Measurements from ENCODE around the gene BHLHE23.

BHLHE23 gene

GRCh38 chr20:63013207-63013606 lies 6.4 kb upstream of the BHLHE23 start:
- Histone ChIP-seq H3K4me1 (ENCODE audit: control insufficient read depth, insufficient read depth, low read length) (no peaks in the 10 kb centered on the region), H3K36me3 (ENCODE audit: control insufficient read depth, insufficient read depth, low read length, severe bottlenecking) (no peaks in the 10 kb centered on the region), H3K9me3 (ENCODE audit: control insufficient read depth, low read length) (peaks cover 19% of the 10 kb centered on the region), H3K27me3 (replicated peaks; ENCODE audit: control insufficient read depth, insufficient read depth, low read length) (peaks cover 84% of the 10 kb centered on the region), H3K9ac (ENCODE audit: low read length) (no peak overlapping the region), H3K4me3 (ENCODE audit: low read length) (no peak overlapping the region)
- DNase-seq (ENCODE audit: low read depth), result no peak

GRCh38 chr20:63011798-63012197 lies 5.0 kb upstream of the BHLHE23 start:
- Histone ChIP-seq H3K9me3 (ENCODE audit: control insufficient read depth, low read length) (peaks cover 19% of the 10 kb centered on the region), H3K27me3 (replicated peaks; ENCODE audit: control insufficient read depth, insufficient read depth, low read length) (peaks cover 78% of the 10 kb centered on the region), H3K4me3 (ENCODE audit: low read length) (no peak overlapping the region), H3K4me1 (ENCODE audit: control insufficient read depth, insufficient read depth, low read length) (no peaks in the 10 kb centered on the region), H3K36me3 (ENCODE audit: control insufficient read depth, insufficient read depth, low read length, severe bottlenecking) (no peaks in the 10 kb centered on the region), H3K9ac (ENCODE audit: low read length) (no peak overlapping the region)
- DNase-seq (ENCODE audit: low read depth), result peak; percentile 53

- Histone ChIP-seq H3K9ac (ENCODE audit: low read length) (no peak overlapping the region), H3K36me3 (ENCODE audit: control insufficient read depth, insufficient read depth, low read length, severe bottlenecking) (no peaks in the 10 kb centered on the region), H3K9me3 (ENCODE audit: control insufficient read depth, low read length) (peaks cover 19% of the 10 kb centered on the region), H3K4me3 (ENCODE audit: low read length) (no peak overlapping the region), H3K4me1 (ENCODE audit: control insufficient read depth, insufficient read depth, low read length) (no peaks in the 10 kb centered on the region), H3K27me3 (replicated peaks; ENCODE audit: control insufficient read depth, insufficient read depth, low read length) (peaks cover 67% of the 10 kb centered on the region)
- no peak for DNase-seq (ENCODE audit: low read depth)
These were observed 3.4 kb upstream of the BHLHE23 start for GRCh38 chr20:63009988-63010769.

- peak; percentile 89 for DNase-seq (ENCODE audit: low read depth)
- no peaks in the 10 kb centered on the region for H3K36me3 ChIP-seq (ENCODE audit: control insufficient read depth, insufficient read depth, low read length, severe bottlenecking)
- peaks cover 19% of the 10 kb centered on the region for H3K9me3 ChIP-seq (ENCODE audit: control insufficient read depth, low read length)
- H3K9ac ChIP-seq (ENCODE audit: low read length), result no peak overlapping the region
- no peak overlapping the region for H3K4me3 ChIP-seq (ENCODE audit: low read length)
- H3K4me1 ChIP-seq (ENCODE audit: control insufficient read depth, insufficient read depth, low read length), result no peaks in the 10 kb centered on the region
- H3K27me3 ChIP-seq (replicated peaks; ENCODE audit: control insufficient read depth, insufficient read depth, low read length), result peaks cover 65% of the 10 kb centered on the region
These were observed 2.5 kb upstream of the BHLHE23 start for GRCh38 chr20:63009045-63009961.

- Histone ChIP-seq H3K9ac (ENCODE audit: low read length) (no peak overlapping the region), H3K4me1 (ENCODE audit: control insufficient read depth, insufficient read depth, low read length) (no peaks in the 10 kb centered on the region), H3K9me3 (ENCODE audit: control insufficient read depth, low read length) (peaks cover 12% of the 10 kb centered on the region), H3K27me3 (replicated peaks; ENCODE audit: control insufficient read depth, insufficient read depth, low read length) (peaks cover 65% of the 10 kb centered on the region), H3K4me3 (ENCODE audit: low read length) (no peak overlapping the region), H3K36me3 (ENCODE audit: control insufficient read depth, insufficient read depth, low read length, severe bottlenecking) (no peaks in the 10 kb centered on the region)
- no peak for DNase-seq (ENCODE audit: low read depth)
These were observed 1.8 kb upstream of the BHLHE23 start for GRCh38 chr20:63008541-63009044.

GRCh38 chr20:63007646-63008488 lies 1.1 kb upstream of the BHLHE23 start:
- Histone ChIP-seq H3K4me1 (ENCODE audit: control insufficient read depth, insufficient read depth, low read length) (no peaks in the 10 kb centered on the region), H3K4me3 (ENCODE audit: low read length) (no peak overlapping the region), H3K27me3 (replicated peaks; ENCODE audit: control insufficient read depth, insufficient read depth, low read length) (peaks cover 66% of the 10 kb centered on the region), H3K9ac (ENCODE audit: low read length) (no peak overlapping the region), H3K9me3 (ENCODE audit: control insufficient read depth, low read length) (peaks cover 5% of the 10 kb centered on the region), H3K36me3 (ENCODE audit: control insufficient read depth, insufficient read depth, low read length, severe bottlenecking) (no peaks in the 10 kb centered on the region)
- DNase-seq (ENCODE audit: low read depth), result no peak

- DNase-seq (ENCODE audit: low read depth), result no peak
- H3K4me3 ChIP-seq (ENCODE audit: low read length), result no peak overlapping the region
- H3K9ac ChIP-seq (ENCODE audit: low read length), result no peak overlapping the region
- no peaks in the 10 kb centered on the region for H3K9me3 ChIP-seq (ENCODE audit: control insufficient read depth, low read length)
- H3K27me3 ChIP-seq (replicated peaks; ENCODE audit: control insufficient read depth, insufficient read depth, low read length), result peaks cover 66% of the 10 kb centered on the region
- no peaks in the 10 kb centered on the region for H3K4me1 ChIP-seq (ENCODE audit: control insufficient read depth, insufficient read depth, low read length)
- no peaks in the 10 kb centered on the region for H3K36me3 ChIP-seq (ENCODE audit: control insufficient read depth, insufficient read depth, low read length, severe bottlenecking)
These were observed 539 bp upstream of the BHLHE23 start for GRCh38 chr20:63007360-63007645.

- no peak for DNase-seq (ENCODE audit: low read depth)
- no peak overlapping the region for H3K4me3 ChIP-seq (ENCODE audit: low read length)
These were observed 763 bp downstream of the BHLHE23 start for GRCh38 chr20:63005862-63006539.

GRCh38 chr20:63005365-63005861 lies 1.4 kb downstream of the BHLHE23 start:
- DNase-seq (ENCODE audit: low read depth), result no peak
- Histone ChIP-seq H3K27me3 (replicated peaks; ENCODE audit: control insufficient read depth, insufficient read depth, low read length) (peaks cover 68% of the 10 kb centered on the region), H3K4me3 (ENCODE audit: low read length) (no peak overlapping the region), H3K9ac (ENCODE audit: low read length) (no peak overlapping the region), H3K9me3 (ENCODE audit: control insufficient read depth, low read length) (no peaks in the 10 kb centered on the region), H3K4me1 (ENCODE audit: control insufficient read depth, insufficient read depth, low read length) (no peaks in the 10 kb centered on the region), H3K36me3 (ENCODE audit: control insufficient read depth, insufficient read depth, low read length, severe bottlenecking) (no peaks in the 10 kb centered on the region)

More at GRCh38 chr20:63005862-63006539, 763 bp downstream of the BHLHE23 start:
- Histone ChIP-seq H3K4me1 (ENCODE audit: control insufficient read depth, insufficient read depth, low read length) (no peaks in the 10 kb centered on the region), H3K9me3 (ENCODE audit: control insufficient read depth, low read length) (no peaks in the 10 kb centered on the region), H3K9ac (ENCODE audit: low read length) (no peak overlapping the region), H3K27me3 (replicated peaks; ENCODE audit: control insufficient read depth, insufficient read depth, low read length) (peaks cover 65% of the 10 kb centered on the region), H3K36me3 (ENCODE audit: control insufficient read depth, insufficient read depth, low read length, severe bottlenecking) (no peaks in the 10 kb centered on the region)

- H3K4me3 ChIP-seq (ENCODE audit: low read length), result no peak overlapping the region
- no peaks in the 10 kb centered on the region for H3K4me1 ChIP-seq (ENCODE audit: control insufficient read depth, insufficient read depth, low read length)
- no peaks in the 10 kb centered on the region for H3K36me3 ChIP-seq (ENCODE audit: control insufficient read depth, insufficient read depth, low read length, severe bottlenecking)
- H3K27me3 ChIP-seq (replicated peaks; ENCODE audit: control insufficient read depth, insufficient read depth, low read length), result peaks cover 68% of the 10 kb centered on the region
- H3K9ac ChIP-seq (ENCODE audit: low read length), result no peak overlapping the region
- H3K9me3 ChIP-seq (ENCODE audit: control insufficient read depth, low read length), result peaks cover under 1% of the 10 kb centered on the region
- DNase-seq (ENCODE audit: low read depth), result no peak
These were observed 2.0 kb downstream of the BHLHE23 start for GRCh38 chr20:63004607-63005364.
